HepG2 (cell line): ENCODE measurements around the gene PPP1R27. TPM values are rescaled to one million over a fixed set of nuclear protein-coding genes. Genes with fewer than 3 reads are reported as not detected.

Source experiments
- ARID5B ChIP-seq: IDR thresholded peaks from 2 replicates; pipeline ENCODE4 v1.4.0; 2020; ENCODE audit warnings: mild to moderate bottlenecking, missing genetic modification reagents
- BCL3 ChIP-seq: sonication (generic); formaldehyde crosslinking; IDR thresholded peaks from 2 replicates; pipeline ENCODE4 v1.5.1; 2020; ENCODE audit warnings: mild to moderate bottlenecking, missing genetic modification reagents, moderate library complexity
- ELF4 ChIP-seq: sonication (generic); formaldehyde crosslinking; IDR thresholded peaks from 2 replicates; pipeline ENCODE4 v1.5.0; 2020; ENCODE audit warnings: missing genetic modification reagents, mild to moderate bottlenecking, moderate library complexity, borderline replicate concordance
- HOXA3 ChIP-seq: sonication (generic); formaldehyde crosslinking; IDR thresholded peaks from 2 replicates; pipeline ENCODE4 v1.5.0; 2020; ENCODE audit warnings: missing genetic modification reagents
- PRDM10 ChIP-seq: sonication (generic); formaldehyde crosslinking; IDR thresholded peaks from 2 replicates; pipeline ENCODE4 v1.4.0; 2020; ENCODE audit warnings: low read depth, missing genetic modification reagents
- PTBP1 ChIP-seq: fragments of 200-400 bp; formaldehyde crosslinking; IDR thresholded peaks from 2 replicates; pipeline ENCODE4 v1.6.1; 2018; ENCODE audit warnings: low read length, low read depth; ENCODE audit not compliant: poor library complexity, severe bottlenecking
- ZBED4 ChIP-seq: sonication (generic); formaldehyde crosslinking; IDR thresholded peaks from 2 replicates; pipeline ENCODE4 v1.4.0; 2020; ENCODE audit warnings: missing genetic modification reagents, borderline replicate concordance
- ZBTB7A ChIP-seq: sonication (generic); formaldehyde crosslinking; IDR thresholded peaks from 2 replicates; pipeline ENCODE4 v1.8.0; 2022; ENCODE audit warnings: mild to moderate bottlenecking, missing genetic modification reagents
- ZNF18 ChIP-seq: sonication (generic); formaldehyde crosslinking; IDR thresholded peaks from 2 replicates; pipeline ENCODE4 v1.8.0; 2022; ENCODE audit warnings: mild to moderate bottlenecking, missing genetic modification reagents; ENCODE audit not compliant: insufficient replicate concordance
- ZNF616 ChIP-seq: sonication (generic); formaldehyde crosslinking; IDR thresholded peaks from 2 replicates; pipeline ENCODE4 v1.5.0; 2020; ENCODE audit warnings: low read depth, mild to moderate bottlenecking, missing genetic modification reagents
- ZNF768 ChIP-seq: sonication (generic); formaldehyde crosslinking; IDR thresholded peaks from 2 replicates; pipeline ENCODE4 v1.4.0; 2020; ENCODE audit warnings: missing genetic modification reagents
- ZNF788 ChIP-seq: sonication (generic); formaldehyde crosslinking; IDR thresholded peaks from 2 replicates; pipeline ENCODE4 v1.5.0; 2020; ENCODE audit warnings: mild to moderate bottlenecking, missing genetic modification reagents, borderline replicate concordance
- polyA plus RNA-seq, 8 experiments: library from polyadenylated mRNA; depleted of rRNA in 3 of 8; stranded (reverse) in 7 of 8; unstranded in 1 of 8; fragments of >200 nt; fragmentation: Illumina TruSeq in 4 of 8; extraction: Trizol in 4 of 8; gene quantifications; 2 replicates each; pipeline versions ENCODE4 v1.2.1 to v1.2.3, GENCODE V29; 2011 to 2016; ENCODE audit warnings: low read depth in 4 of 8, missing spikeins in 1 of 8, mixed read lengths in 1 of 8; ENCODE audit not compliant: insufficient read depth in 1 of 8
- total RNA-seq, 5 experiments: library from RNA; depleted of rRNA; stranded (reverse); fragments of >200 nt; fragmentation: Illumina TruSeq; extraction: Trizol; gene quantifications; 2 replicates each; pipeline ENCODE4 v1.2.3, GENCODE V29; 2016; ENCODE audit warnings: low read depth in 1 of 5

The PPP1R27 gene
- total and polyA plus RNA-seq, 2 of the 13 experiments (the other 11 are each of a cell fraction or from before 2014, with no cell fraction given): 0.17 to 1.00 TPM

- TF ChIP-seq PTBP1 (peak; percentile 49), PRDM10 (CRISPR knock-in tag) (peak; percentile 52; the same call in 1 of the 2 replicates), ELF4 (CRISPR knock-in tag) (no peak), ZBED4 (CRISPR knock-in tag) (0 out of 2 replicates have a peak, but pooled peaks have one; percentile 40), ZNF18 (CRISPR knock-in tag) (no peak), ZNF616 (CRISPR knock-in tag) (no peak), HOXA3 (peak; percentile 55; the same call in 1 of the 2 replicates), ZNF768 (CRISPR knock-in tag) (peak; percentile 98), ARID5B (peak; percentile 60), ZNF788 (CRISPR knock-in tag) (peak; percentile 70; the same call in 1 of the 2 replicates), ZBTB7A (CRISPR knock-in tag) (0 out of 2 replicates have a peak, but pooled peaks have one; percentile 8), BCL3 (CRISPR knock-in tag) (0 out of 2 replicates have a peak, but pooled peaks have one; percentile 30)
Measured at GRCh38 chr17:81821603-81822311, 13.1 kb downstream of the PPP1R27 start (continued).
